ENCODE data around the gene CTSH.

The CTSH gene

DNA sequence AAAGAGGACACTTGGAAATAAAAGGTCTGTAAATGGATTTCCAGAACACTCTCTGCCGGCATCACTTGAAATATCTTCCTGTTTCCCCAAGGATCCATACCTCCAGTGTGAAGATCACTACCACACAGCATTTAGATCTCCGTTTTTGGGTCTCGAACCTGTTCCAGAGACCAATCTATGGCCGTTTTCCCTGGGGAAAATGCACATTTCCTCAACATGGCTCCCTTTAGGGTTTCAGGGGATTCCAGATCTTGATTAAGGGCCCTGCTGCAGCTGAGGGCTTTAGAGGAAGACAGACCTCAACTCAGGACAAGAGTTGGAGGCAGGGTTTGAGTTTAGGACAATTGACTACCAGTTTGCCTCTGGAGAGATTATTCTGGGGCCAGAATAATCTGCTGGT, 2.1 kb downstream of the CTSH start:
- TF ChIP-seq, protein P1, sequence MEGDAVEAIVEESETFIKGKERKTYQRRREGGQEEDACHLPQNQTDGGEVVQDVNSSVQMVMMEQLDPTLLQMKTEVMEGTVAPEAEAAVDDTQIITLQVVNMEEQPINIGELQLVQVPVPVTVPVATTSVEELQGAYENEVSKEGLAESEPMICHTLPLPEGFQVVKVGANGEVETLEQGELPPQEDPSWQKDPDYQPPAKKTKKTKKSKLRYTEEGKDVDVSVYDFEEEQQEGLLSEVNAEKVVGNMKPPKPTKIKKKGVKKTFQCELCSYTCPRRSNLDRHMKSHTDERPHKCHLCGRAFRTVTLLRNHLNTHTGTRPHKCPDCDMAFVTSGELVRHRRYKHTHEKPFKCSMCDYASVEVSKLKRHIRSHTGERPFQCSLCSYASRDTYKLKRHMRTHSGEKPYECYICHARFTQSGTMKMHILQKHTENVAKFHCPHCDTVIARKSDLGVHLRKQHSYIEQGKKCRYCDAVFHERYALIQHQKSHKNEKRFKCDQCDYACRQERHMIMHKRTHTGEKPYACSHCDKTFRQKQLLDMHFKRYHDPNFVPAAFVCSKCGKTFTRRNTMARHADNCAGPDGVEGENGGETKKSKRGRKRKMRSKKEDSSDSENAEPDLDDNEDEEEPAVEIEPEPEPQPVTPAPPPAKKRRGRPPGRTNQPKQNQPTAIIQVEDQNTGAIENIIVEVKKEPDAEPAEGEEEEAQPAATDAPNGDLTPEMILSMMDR (IDR thresholded peaks at IDR 0.05; ENCODE audit: low read length, missing control alignments), result no peak
- DNase-seq (ENCODE audit: low read depth), result no peak
- H3K4me3 ChIP-seq (replicated peaks; ENCODE audit: low read depth, low read length), result no peak overlapping the region

- TF ChIP-seq, protein P1 (IDR thresholded peaks at IDR 0.05; ENCODE audit: low read length, missing control alignments), result no peak
- H3K4me3 ChIP-seq (replicated peaks; ENCODE audit: low read depth, low read length), result no peak overlapping the region
- no peak for DNase-seq (ENCODE audit: low read depth)
Observed at GRCh38 chr15:78938658-78939488, 6.0 kb downstream of the CTSH start.

- TF ChIP-seq, protein P1 (IDR thresholded peaks at IDR 0.05; ENCODE audit: low read length, missing control alignments), result no peak
- H3K4me3 ChIP-seq (replicated peaks; ENCODE audit: low read depth, low read length), result no peak overlapping the region
- DNase-seq (ENCODE audit: low read depth), result peak; percentile 84
Observed at GRCh38 chr15:78937132-78937739, 7.6 kb downstream of the CTSH start.

GRCh38 chr15:78934655-78935023, 10.2 kb downstream of the CTSH start:
- no peak for DNase-seq (ENCODE audit: low read depth)
- TF ChIP-seq, protein P1 (IDR thresholded peaks at IDR 0.05; ENCODE audit: low read length, missing control alignments), result no peak
- no peak overlapping the region for H3K4me3 ChIP-seq (replicated peaks; ENCODE audit: low read depth, low read length)

DNA sequence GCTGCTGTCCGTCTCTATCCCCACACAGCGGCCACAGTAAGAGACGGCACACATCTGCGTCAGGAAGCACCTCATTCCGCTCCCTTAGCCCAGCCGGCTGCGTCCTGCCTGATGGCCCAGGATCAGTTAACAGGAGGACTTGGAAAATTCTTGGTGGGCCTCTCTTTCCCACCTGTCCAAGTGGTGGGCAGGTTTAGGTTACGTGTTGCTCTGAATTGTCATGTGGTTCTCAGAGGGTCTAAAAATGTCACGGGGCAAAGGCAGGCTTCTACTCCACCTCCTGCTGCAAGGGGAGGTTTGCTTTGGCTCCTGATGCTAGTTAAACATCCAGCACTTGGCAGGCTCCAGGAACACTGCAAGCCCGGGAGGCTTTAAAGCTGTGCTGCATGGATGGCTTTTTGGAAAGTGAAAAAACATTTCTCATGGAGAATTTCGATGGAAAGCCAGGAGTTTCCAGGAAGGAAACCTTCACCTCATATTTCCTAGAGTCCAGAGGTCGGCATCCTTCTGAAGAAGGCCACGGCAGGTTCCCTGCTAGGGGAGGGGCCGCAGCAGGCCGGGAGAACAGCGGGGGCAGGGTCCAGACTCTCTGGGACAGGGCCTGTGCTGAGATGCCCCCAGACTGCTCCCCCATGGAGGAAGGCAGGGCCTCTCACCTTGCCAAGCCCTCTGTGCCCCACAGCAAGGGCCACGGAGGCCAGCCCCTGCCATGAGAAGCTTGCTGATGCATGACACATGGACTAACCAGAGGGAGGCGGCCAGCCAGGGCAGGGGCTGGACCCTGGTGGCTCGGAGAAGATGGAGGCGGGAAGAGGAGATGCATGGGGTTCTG, 10.8 kb downstream of the CTSH start:
- H3K4me3 ChIP-seq (replicated peaks; ENCODE audit: low read depth, low read length), result no peak overlapping the region
- DNase-seq (ENCODE audit: low read depth), result peak; percentile 28
- TF ChIP-seq, protein P1 (IDR thresholded peaks at IDR 0.05; ENCODE audit: low read length, missing control alignments), result no peak

GRCh38 chr15:78933187-78933822, 11.5 kb downstream of the CTSH start:
- TF ChIP-seq, protein P1 (IDR thresholded peaks at IDR 0.05; ENCODE audit: low read length, missing control alignments), result no peak
- DNase-seq (ENCODE audit: low read depth), result no peak
- no peak overlapping the region for H3K4me3 ChIP-seq (replicated peaks; ENCODE audit: low read depth, low read length)
